Prostate gland (tissue), 2 donors: Measurements from ENCODE around the gene XPA.

Experiments
- CTCF ChIP-seq, 4 experiments: fragments of 200-600 bp in 2 of 4; fragments of 450-650 bp in 2 of 4; sonication (generic) in 2 of 4; IDR thresholded peaks; 1 replicate in 3 of 4; 2 replicates in 1 of 4; pipeline ENCODE4 v1.5.1; 2016 to 2019; ENCODE audit warnings: antibody characterized with exemption in 4 of 4, mild to moderate bottlenecking in 2 of 4, moderate library complexity in 2 of 4
- POLR2A ChIP-seq: fragments of 450-650 bp; IDR thresholded peaks from one replicate; pipeline ENCODE4 v1.6.1; 2016; ENCODE audit warnings: antibody characterized with exemption, mild to moderate bottlenecking
- POLR2AphosphoS5 ChIP-seq: sonication (generic); formaldehyde crosslinking; IDR thresholded peaks from one replicate; pipeline ENCODE4 v1.6.1; 2017; ENCODE audit warnings: antibody characterized with exemption

- TF ChIP-seq CTCF (IDR thresholded peaks at IDR 0.05) (no peak), POLR2A (no peak), POLR2AphosphoS5 (no peak)
Measured at GRCh38 chr9:97645720-97646119, 51.4 kb downstream of the XPA start.
